HG03060 (cell line): ENCODE measurements around the gene DENND4B.

ENCODE experiments used
- ATAC-seq: cut with Tn5 transposase; IDR thresholded peaks from one replicate; pipeline ENCODE4 v1.9.1; 2021; ENCODE audit warnings: low read depth, moderate number of reproducible peaks; ENCODE audit not compliant: unreplicated experiment

The DENND4B gene

DNA sequence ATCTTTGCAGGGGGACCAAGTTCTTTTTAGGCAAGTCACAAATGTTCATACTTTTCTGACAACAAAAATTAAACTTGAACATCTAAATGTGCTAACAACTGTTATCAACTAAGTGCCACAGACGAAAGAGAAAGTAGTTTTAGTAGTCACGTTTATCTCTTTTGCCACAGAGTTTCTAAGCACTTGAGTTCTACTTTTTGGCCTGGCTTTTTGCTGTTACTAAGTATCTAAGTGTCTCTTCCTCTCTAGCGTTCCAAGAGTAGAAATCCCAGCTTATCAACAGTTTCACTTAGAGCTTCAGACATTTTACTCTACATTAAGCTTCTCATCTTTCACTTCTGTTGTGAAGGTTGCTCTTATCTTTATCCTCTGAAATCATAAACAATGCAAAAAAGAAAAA is 58.0 kb downstream of the DENND4B start:
- ATAC-seq, result no peak

- ATAC-seq, result no peak
Measured at GRCh38 chr1:153886127-153886526, 60.4 kb downstream of the DENND4B start.

DNA sequence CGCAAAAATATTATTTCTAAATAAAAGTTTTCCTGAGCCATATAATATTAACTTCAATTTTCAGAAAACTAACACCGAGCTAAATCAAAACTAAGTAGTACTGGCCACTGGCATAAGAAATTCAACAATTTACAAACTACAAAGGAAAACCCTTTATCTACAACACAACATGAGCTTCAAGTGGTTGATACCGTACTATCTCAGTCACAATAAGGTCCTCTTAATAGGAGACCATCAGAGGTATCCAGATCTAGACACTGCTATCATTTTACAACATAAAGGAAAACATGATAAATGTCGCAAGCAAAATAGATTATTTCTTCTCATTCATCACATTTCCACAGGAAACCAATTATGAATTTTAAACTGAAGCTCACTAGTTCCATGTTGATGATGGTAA is 63.3 kb downstream of the DENND4B start:
- ATAC-seq, result no peak

- ATAC-seq, result no peak
Measured at GRCh38 chr1:153882296-153882912, 64.1 kb downstream of the DENND4B start.

DNA sequence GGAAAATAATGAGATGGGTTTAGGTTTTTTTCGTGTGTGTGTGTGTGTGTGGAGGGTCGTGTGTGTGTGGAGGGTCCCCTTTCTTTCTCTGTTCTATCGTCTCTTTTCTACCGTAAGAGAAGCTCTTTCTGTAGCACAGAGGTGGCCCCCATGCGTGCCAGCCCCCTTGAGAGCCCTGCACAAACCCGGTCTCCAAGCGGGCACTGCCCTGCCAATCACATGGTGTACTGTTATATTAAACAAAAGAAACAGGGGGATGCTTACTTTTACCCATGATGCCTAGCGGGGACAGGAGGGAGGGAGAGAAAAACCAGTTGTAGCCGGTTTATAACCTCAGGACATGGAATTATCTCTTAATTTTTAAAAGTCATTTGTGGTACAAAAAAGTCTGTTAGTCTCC is 64.8 kb downstream of the DENND4B start:
- ATAC-seq, result no peak

- no peak for ATAC-seq
Measured at GRCh38 chr1:153880962-153881361, 65.6 kb downstream of the DENND4B start.

- no peak for ATAC-seq
Measured at GRCh38 chr1:153880024-153880423, 66.5 kb downstream of the DENND4B start.
